GM19351 (cell line): ENCODE data around the gene RAD1.
A peak's percentile ranks its signal among the peaks of the same experiment; 100 is the strongest.

ENCODE experiments used
- ATAC-seq: cut with Tn5 transposase; IDR thresholded peaks from one replicate; pipeline ENCODE4 v1.9.1; 2021; ENCODE audit warnings: mild to moderate bottlenecking, moderate library complexity; ENCODE audit not compliant: unreplicated experiment

Gene RAD1

GRCh38 chr5:34918025-34918424 is 2.7 kb upstream of the RAD1 start:
- ATAC-seq: no peak

GRCh38 chr5:34916518-34916917 is 1.2 kb upstream of the RAD1 start:
- no peak for ATAC-seq

- peak; percentile 14 for ATAC-seq
These were observed 520 bp upstream of the RAD1 start for GRCh38 chr5:34915856-34916192.

GRCh38 chr5:34914671-34915138 is 599 bp downstream of the RAD1 start:
- ATAC-seq: peak; percentile 15

- ATAC-seq: no peak
These were observed 2.2 kb downstream of the RAD1 start for GRCh38 chr5:34913072-34913471.

- no peak for ATAC-seq
These were observed 9.7 kb downstream of the RAD1 start for GRCh38 chr5:34905564-34905963.

- no peak for ATAC-seq
These were observed 12.0 kb downstream of the RAD1 start for GRCh38 chr5:34903260-34903659.

GRCh38 chr5:34900652-34901051 is 14.7 kb downstream of the RAD1 start:
- no peak for ATAC-seq

- no peak for ATAC-seq
These were observed 16.2 kb downstream of the RAD1 start for GRCh38 chr5:34899066-34899465.

GRCh38 chr5:34898258-34898895 is 16.9 kb downstream of the RAD1 start:
- peak; percentile 91 for ATAC-seq

- ATAC-seq: no peak
These were observed 17.7 kb downstream of the RAD1 start for GRCh38 chr5:34897646-34898045.

- no peak for ATAC-seq
These were observed 19.5 kb downstream of the RAD1 start for GRCh38 chr5:34895641-34896419.

- ATAC-seq: no peak
These were observed 20.6 kb downstream of the RAD1 start for GRCh38 chr5:34894716-34895115.

GRCh38 chr5:34892414-34892813 is 22.9 kb downstream of the RAD1 start:
- no peak for ATAC-seq

- no peak for ATAC-seq
These were observed 23.3 kb downstream of the RAD1 start for GRCh38 chr5:34891981-34892380.

GRCh38 chr5:34889394-34889793 is 25.9 kb downstream of the RAD1 start:
- ATAC-seq: no peak

GRCh38 chr5:34886392-34887119 is 28.7 kb downstream of the RAD1 start:
- ATAC-seq: no peak

GRCh38 chr5:34881246-34881645 is 34.1 kb downstream of the RAD1 start:
- ATAC-seq: no peak

GRCh38 chr5:34876275-34876674 is 39.0 kb downstream of the RAD1 start:
- ATAC-seq: no peak

- no peak for ATAC-seq
These were observed 44.9 kb downstream of the RAD1 start for GRCh38 chr5:34870382-34870781.

- no peak for ATAC-seq
These were observed 46.0 kb downstream of the RAD1 start for GRCh38 chr5:34869256-34869655.

- no peak for ATAC-seq
These were observed 46.5 kb downstream of the RAD1 start for GRCh38 chr5:34868791-34869190.
